ENCODE results near the gene FAM174A.

Gene FAM174A

DNA sequence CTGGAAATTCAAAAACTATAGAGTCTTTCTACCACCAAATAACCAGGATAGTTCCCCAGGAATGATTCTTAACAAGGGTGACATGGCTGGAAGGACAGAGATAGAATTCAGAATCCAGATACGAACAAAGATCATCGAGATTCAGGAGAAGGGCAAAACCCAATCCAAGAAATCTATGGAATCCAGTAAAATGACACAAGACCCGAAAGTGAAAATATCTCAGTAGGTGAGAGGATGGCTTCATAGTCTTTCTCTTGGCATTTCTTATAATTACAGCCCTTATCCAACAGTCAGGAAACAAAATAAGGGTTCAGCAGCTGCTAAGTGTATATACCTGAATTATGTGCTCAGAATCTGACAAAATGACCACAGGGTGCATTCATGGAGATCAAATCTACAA, 81.8 kb downstream of the FAM174A start:
- no peak for DNase-seq (ENCODE audit: extremely low spot score)
- ChIA-PET POLR2A (no interaction called here), CTCF (no interaction called here)
- TF ChIP-seq, protein P1, sequence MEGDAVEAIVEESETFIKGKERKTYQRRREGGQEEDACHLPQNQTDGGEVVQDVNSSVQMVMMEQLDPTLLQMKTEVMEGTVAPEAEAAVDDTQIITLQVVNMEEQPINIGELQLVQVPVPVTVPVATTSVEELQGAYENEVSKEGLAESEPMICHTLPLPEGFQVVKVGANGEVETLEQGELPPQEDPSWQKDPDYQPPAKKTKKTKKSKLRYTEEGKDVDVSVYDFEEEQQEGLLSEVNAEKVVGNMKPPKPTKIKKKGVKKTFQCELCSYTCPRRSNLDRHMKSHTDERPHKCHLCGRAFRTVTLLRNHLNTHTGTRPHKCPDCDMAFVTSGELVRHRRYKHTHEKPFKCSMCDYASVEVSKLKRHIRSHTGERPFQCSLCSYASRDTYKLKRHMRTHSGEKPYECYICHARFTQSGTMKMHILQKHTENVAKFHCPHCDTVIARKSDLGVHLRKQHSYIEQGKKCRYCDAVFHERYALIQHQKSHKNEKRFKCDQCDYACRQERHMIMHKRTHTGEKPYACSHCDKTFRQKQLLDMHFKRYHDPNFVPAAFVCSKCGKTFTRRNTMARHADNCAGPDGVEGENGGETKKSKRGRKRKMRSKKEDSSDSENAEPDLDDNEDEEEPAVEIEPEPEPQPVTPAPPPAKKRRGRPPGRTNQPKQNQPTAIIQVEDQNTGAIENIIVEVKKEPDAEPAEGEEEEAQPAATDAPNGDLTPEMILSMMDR (IDR thresholded peaks at IDR 0.05; ENCODE audit: control extremely low read depth, extremely low read depth, low read depth, missing control alignments): no peak

- CTCF ChIA-PET: interaction anchor here (0.8 to 1.7 kb wide), 12 partner anchors 16 to 1055 kb away, joined by 3 to 5 read pairs (median 3); partner anchors contain the start of gene ST8SIA4
- TF ChIP-seq, protein P1 (IDR thresholded peaks at IDR 0.05; ENCODE audit: control extremely low read depth, extremely low read depth, low read depth, missing control alignments): peak; percentile 54
- DNase-seq (ENCODE audit: extremely low spot score): no peak
- POLR2A ChIA-PET: no interaction called here
Observed at GRCh38 chr5:100623719-100624118, 88.5 kb downstream of the FAM174A start.

DNA sequence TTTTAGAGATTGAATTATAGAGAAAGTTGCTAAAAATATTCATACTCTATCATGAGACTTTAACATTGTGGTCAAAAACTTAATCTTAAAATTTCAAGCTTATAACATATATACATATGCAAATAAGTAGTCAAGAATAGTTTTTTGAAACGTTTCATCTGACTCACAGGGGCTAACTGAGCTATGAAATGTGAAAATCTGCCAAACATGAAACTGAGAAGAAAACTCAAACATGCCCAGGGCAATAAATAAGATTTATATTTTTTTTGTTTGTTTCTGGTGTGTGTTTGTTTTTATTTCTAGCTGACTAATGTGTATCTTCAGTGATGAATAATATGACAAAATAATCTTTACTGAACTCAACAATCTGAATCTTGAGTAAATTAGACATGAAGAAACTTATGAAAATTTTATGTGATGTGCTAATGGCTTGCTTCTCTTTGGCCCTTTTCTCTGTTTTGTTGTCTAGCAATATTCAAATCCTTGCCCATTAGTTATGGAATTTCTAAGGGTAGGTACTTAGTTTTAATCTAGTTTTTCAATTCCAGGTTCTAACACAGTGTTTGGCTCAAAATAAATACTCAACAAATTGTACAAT, 99.9 kb downstream of the FAM174A start:
- TF ChIP-seq, protein P1 (IDR thresholded peaks at IDR 0.05; ENCODE audit: control extremely low read depth, extremely low read depth, low read depth, missing control alignments): no peak
- no peak for DNase-seq (ENCODE audit: extremely low spot score)
- POLR2A ChIA-PET: no interaction called here
- CTCF ChIA-PET: interaction anchor here (0.7 kb wide), 1 partner anchor 26 kb away, joined by 3 read pairs; no protein-coding TSS in a partner anchor
